IPS-20b (cell line): ENCODE data around the gene SETD6.

ENCODE experiments used
- H3K27ac ChIP-seq: one replicate; pipeline ENCODE4 v1.5.1; 2013; ENCODE audit warnings: low read length
- H3K27me3 ChIP-seq: 2 replicates; pipeline ENCODE4 v1.6.1; 2013; ENCODE audit warnings: mild to moderate bottlenecking, low read length, inconsistent platforms; ENCODE audit not compliant: insufficient read depth
- H3K36me3 ChIP-seq: 2 replicates; pipeline ENCODE4 v1.6.1; 2013; ENCODE audit warnings: low read depth, mild to moderate bottlenecking, inconsistent platforms, low read length, moderate library complexity; ENCODE audit not compliant: insufficient read depth
- H3K4me1 ChIP-seq: 2 replicates; pipeline ENCODE4 v1.6.1; 2013; ENCODE audit warnings: mild to moderate bottlenecking, control low read depth, inconsistent platforms, low read length, moderate library complexity; ENCODE audit not compliant: insufficient read depth
- H3K4me3 ChIP-seq: 2 replicates; pipeline ENCODE4 v1.5.1; 2013; ENCODE audit warnings: mild to moderate bottlenecking, low read length, inconsistent platforms
- H3K9ac ChIP-seq: 2 replicates; pipeline ENCODE4 v1.6.1; 2013; ENCODE audit warnings: low read depth, mild to moderate bottlenecking, inconsistent platforms, low read length, moderate library complexity
- H3K9me3 ChIP-seq: 2 replicates; pipeline ENCODE4 v1.6.1; 2013; ENCODE audit warnings: mild to moderate bottlenecking, low read depth, low read length, inconsistent platforms; ENCODE audit not compliant: insufficient read depth

The SETD6 gene

GRCh38 chr16:58533751-58534470, 18.6 kb downstream of the SETD6 start:
- H3K9me3 ChIP-seq: no peaks in the 10 kb centered on the region
- peaks cover 99% of the 10 kb centered on the region for H3K36me3 ChIP-seq
- no peak overlapping the region for H3K27ac ChIP-seq
- H3K4me1 ChIP-seq: no peaks in the 10 kb centered on the region
- H3K9ac ChIP-seq: no peak overlapping the region
- H3K4me3 ChIP-seq: no peak overlapping the region
- H3K27me3 ChIP-seq: no peaks in the 10 kb centered on the region

DNA sequence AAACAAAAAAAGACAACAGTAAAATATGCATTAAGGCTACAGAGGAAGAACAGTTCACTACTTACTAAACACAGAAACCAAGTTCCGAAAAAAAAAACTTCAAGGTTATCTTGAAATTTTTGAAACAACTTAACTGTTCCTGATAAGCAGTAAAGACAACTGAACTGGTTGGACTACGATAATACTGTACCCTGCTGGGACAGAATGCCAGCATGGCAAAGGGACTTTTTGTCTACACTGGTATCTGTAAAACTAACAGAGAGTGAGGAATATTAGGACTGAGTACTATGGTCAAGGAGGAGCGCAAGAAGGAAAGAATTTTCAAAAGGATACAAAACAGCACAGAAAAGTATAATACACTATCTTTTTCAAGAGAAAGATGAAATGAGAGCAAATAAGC, 19.8 kb downstream of the SETD6 start:
- Histone ChIP-seq H3K9me3 (no peaks in the 10 kb centered on the region), H3K4me1 (no peaks in the 10 kb centered on the region), H3K36me3 (peaks cover 99% of the 10 kb centered on the region), H3K27me3 (no peaks in the 10 kb centered on the region), H3K4me3 (no peak overlapping the region), H3K27ac (no peak overlapping the region), H3K9ac (no peak overlapping the region)

DNA sequence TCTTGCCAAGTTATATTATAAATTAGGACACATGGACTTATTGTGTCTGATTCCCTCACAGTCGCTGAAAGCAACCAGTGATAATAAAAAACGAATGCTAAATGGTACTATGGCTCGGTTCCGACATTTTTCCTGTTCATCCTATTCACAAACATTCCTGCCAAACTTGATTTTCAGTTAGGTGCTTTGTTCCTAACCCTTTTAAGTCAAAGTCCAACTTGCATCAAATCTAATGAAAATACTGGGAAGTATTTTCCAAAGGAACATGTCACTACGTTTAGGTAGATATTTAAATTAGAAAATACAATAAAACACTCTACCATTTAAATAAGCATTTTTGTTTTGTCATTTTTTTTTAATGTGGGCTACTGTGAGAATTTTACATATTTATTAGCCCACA, 21.0 kb downstream of the SETD6 start:
- no peaks in the 10 kb centered on the region for H3K4me1 ChIP-seq
- no peaks in the 10 kb centered on the region for H3K9me3 ChIP-seq
- no peak overlapping the region for H3K9ac ChIP-seq
- H3K36me3 ChIP-seq: peaks cover 98% of the 10 kb centered on the region
- H3K4me3 ChIP-seq: no peak overlapping the region
- no peak overlapping the region for H3K27ac ChIP-seq
- H3K27me3 ChIP-seq: no peaks in the 10 kb centered on the region

GRCh38 chr16:58537124-58537906, 22.0 kb downstream of the SETD6 start:
- Histone ChIP-seq H3K27me3 (no peaks in the 10 kb centered on the region), H3K4me3 (no peak overlapping the region), H3K9me3 (no peaks in the 10 kb centered on the region), H3K27ac (no peak overlapping the region), H3K36me3 (peaks cover 98% of the 10 kb centered on the region), H3K9ac (no peak overlapping the region), H3K4me1 (no peaks in the 10 kb centered on the region)

- Histone ChIP-seq H3K4me1 (no peaks in the 10 kb centered on the region), H3K27ac (no peak overlapping the region), H3K9ac (no peak overlapping the region), H3K4me3 (no peak overlapping the region), H3K27me3 (no peaks in the 10 kb centered on the region), H3K9me3 (no peaks in the 10 kb centered on the region), H3K36me3 (peaks cover 99% of the 10 kb centered on the region)
These were observed 26.4 kb downstream of the SETD6 start for GRCh38 chr16:58541711-58542110.

DNA sequence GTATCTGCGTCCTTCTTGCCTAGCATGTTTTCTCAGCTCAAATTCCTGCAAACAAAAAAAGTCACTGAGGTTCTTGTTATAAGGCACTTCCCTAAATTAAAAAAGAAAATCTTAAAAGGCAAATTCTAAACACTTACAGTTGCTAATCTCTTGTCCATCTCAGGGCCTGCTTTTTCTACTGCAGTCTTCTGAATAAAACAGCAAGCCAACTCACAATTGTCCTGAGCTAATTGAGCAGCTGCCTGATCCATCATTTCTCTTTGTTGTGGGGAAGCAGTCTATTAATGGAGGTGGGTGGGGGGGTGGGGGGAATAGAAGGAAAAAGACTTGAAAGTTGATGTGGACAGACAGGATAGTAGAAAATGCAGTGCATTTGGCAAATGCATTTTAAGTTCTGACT, 27.0 kb downstream of the SETD6 start:
- H3K27me3 ChIP-seq: no peaks in the 10 kb centered on the region

DNA sequence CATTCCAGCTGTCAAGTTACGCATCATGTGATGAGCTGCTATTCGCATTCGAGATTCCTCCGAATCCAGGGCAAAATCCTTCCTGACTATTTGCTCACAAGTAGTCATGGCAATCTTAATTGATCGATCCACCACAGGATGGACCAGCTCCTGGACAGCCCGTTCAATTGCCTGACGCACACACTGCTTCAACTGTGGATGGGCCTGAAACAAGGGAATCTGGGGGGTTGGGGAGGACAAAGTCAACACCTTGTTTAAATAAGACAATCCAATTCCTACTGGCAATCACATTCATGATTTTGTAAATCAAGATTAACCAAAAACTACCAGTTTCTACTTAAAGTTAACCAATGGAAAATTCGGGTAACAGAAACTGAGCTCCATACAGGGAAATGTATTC, 28.4 kb downstream of the SETD6 start:
- H3K4me3 ChIP-seq: no peak overlapping the region
- no peak overlapping the region for H3K27ac ChIP-seq
- H3K4me1 ChIP-seq: no peaks in the 10 kb centered on the region
- H3K36me3 ChIP-seq: peaks cover 99% of the 10 kb centered on the region
- H3K9ac ChIP-seq: no peak overlapping the region
- H3K27me3 ChIP-seq: no peaks in the 10 kb centered on the region
- H3K9me3 ChIP-seq: no peaks in the 10 kb centered on the region

More for the DNA sequence above, 27.0 kb downstream of the SETD6 start:
- Histone ChIP-seq H3K9ac (no peak overlapping the region), H3K9me3 (no peaks in the 10 kb centered on the region), H3K4me1 (no peaks in the 10 kb centered on the region), H3K4me3 (no peak overlapping the region), H3K27ac (no peak overlapping the region), H3K36me3 (peaks cover 99% of the 10 kb centered on the region)

GRCh38 chr16:58548378-58548777, 33.1 kb downstream of the SETD6 start:
- H3K27ac ChIP-seq: no peak overlapping the region
- peaks cover 100% of the 10 kb centered on the region for H3K36me3 ChIP-seq
- no peaks in the 10 kb centered on the region for H3K9me3 ChIP-seq
- no peaks in the 10 kb centered on the region for H3K27me3 ChIP-seq
- no peak overlapping the region for H3K9ac ChIP-seq
- H3K4me3 ChIP-seq: no peak overlapping the region
- no peaks in the 10 kb centered on the region for H3K4me1 ChIP-seq

DNA sequence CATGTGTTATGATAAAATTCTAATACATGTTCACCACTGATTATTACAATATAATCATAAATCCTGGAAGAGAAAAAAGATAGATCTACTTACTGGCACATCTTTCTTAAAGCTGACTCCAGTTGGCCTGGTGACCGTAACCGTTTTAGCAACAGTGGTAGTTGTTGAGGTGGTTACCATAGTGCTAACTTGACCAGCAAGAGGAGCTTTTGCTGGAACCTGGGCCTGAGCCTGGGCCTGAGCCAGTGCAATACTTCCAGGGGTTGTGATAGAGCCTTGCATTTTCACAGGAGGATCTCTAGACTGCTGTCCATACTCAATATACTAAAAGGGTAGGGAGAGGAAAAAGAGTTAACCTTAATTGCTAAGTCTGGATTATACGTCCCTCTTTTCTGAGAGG, 36.2 kb downstream of the SETD6 start:
- H3K27ac ChIP-seq: no peak overlapping the region
- no peak overlapping the region for H3K9ac ChIP-seq
- no peak overlapping the region for H3K4me3 ChIP-seq
- H3K4me1 ChIP-seq: no peaks in the 10 kb centered on the region
- no peaks in the 10 kb centered on the region for H3K27me3 ChIP-seq
- no peaks in the 10 kb centered on the region for H3K9me3 ChIP-seq
- peaks cover 100% of the 10 kb centered on the region for H3K36me3 ChIP-seq

- Histone ChIP-seq H3K27me3 (no peaks in the 10 kb centered on the region), H3K4me1 (no peaks in the 10 kb centered on the region), H3K4me3 (no peak overlapping the region), H3K9me3 (no peaks in the 10 kb centered on the region), H3K36me3 (peaks cover 97% of the 10 kb centered on the region), H3K27ac (no peak overlapping the region), H3K9ac (no peak overlapping the region)
These were observed 41.4 kb downstream of the SETD6 start for GRCh38 chr16:58556678-58557077.

- peaks cover 89% of the 10 kb centered on the region for H3K36me3 ChIP-seq
- no peak overlapping the region for H3K4me3 ChIP-seq
- H3K27ac ChIP-seq: no peak overlapping the region
- no peaks in the 10 kb centered on the region for H3K9me3 ChIP-seq
- H3K9ac ChIP-seq: no peak overlapping the region
- no peaks in the 10 kb centered on the region for H3K4me1 ChIP-seq
- no peaks in the 10 kb centered on the region for H3K27me3 ChIP-seq
These were observed 47.9 kb downstream of the SETD6 start for GRCh38 chr16:58563235-58563634.

GRCh38 chr16:58563775-58564174, 48.5 kb downstream of the SETD6 start:
- Histone ChIP-seq H3K4me3 (no peak overlapping the region), H3K9ac (no peak overlapping the region), H3K27me3 (no peaks in the 10 kb centered on the region), H3K9me3 (no peaks in the 10 kb centered on the region), H3K36me3 (peaks cover 87% of the 10 kb centered on the region), H3K4me1 (no peaks in the 10 kb centered on the region), H3K27ac (no peak overlapping the region)
